Stimulated activated CD4-positive, alpha-beta T cell treated with anti-CD3 and anti-CD28 coated beads, Interleukin-15, amount 100 ng/mL, for 48 hours (primary cell): Measurements from ENCODE around the gene TMEM214.

Experiments
- DNase-seq, 2 donors: peaks; one replicate each; pipeline ENCODE4 v3.0.0-alpha.2; 2020; ENCODE audit warnings: low read depth in 2 of 2

The TMEM214 gene

DNA sequence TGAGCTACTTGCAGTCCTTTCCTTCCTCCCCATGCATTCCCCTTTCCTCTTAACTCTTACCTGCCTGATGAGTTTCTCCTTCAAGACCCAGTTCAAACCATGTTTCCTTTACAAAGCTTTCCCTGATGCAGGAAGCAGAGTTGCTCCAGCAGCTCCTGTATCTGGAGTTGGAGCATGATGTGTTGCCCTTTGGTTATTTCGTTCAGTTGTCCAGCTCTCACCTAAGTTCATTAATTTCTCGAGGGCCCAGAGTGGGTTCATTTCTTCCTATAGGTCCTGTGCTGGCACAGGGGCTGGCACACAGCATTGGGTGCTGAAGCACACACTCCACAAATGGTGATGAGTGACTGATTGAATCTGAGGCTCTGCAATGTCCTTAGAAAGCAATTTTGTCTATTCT, 23.0 kb upstream of the TMEM214 start:
- DNase-seq, result no peak

DNA sequence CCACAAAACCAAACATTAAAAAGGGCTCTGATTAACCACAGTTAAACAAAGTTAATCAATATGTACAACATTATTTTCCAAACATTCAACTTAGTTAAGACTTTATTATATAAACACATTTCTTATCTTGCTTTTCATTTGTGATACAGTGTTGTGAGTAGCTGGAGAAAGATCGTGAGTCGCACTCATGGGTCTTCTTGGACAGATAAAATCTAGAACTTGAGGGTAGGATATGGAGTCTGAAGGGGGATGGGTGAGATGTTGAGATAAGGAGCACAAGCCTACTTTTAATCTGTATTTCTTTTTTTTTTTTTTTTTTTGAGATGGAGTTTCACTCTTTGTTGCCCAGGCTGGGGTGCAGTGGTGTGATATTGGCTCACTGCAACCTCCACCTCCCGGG, 22.6 kb upstream of the TMEM214 start:
- DNase-seq, result no peak

- no peak for DNase-seq
Observed at GRCh38 chr2:27013738-27014137, 19.0 kb upstream of the TMEM214 start.

- DNase-seq, result no peak
Observed at GRCh38 chr2:27014771-27015433, 17.9 kb upstream of the TMEM214 start.

DNA sequence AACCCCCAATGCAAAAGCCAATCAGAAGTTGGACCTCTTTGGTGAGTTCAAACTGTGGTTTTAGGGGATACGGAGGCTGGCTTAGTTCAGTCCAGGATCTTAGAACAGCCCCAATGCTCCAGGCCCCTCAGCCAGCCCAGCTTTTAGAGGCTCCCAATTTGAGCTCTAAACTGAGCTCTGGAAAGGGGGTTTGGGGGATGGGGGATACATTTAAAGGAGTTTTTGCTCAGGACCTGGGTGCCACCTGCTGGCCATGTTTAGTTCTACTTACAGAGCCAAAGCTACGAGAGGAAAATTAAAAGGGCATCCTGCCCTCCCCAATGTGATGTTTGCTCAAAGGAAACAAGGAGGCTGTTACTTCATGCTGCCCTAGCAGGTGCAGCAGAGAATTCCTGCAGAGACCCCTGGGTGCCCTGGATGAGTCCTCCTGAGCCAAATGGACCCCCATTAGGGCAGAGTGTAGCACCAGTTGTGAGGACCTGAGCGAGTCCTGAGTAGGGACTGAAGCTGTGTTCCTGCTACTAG, 15.9 kb upstream of the TMEM214 start:
- DNase-seq, result peak in 1 of 2 donors; percentile 42

DNA sequence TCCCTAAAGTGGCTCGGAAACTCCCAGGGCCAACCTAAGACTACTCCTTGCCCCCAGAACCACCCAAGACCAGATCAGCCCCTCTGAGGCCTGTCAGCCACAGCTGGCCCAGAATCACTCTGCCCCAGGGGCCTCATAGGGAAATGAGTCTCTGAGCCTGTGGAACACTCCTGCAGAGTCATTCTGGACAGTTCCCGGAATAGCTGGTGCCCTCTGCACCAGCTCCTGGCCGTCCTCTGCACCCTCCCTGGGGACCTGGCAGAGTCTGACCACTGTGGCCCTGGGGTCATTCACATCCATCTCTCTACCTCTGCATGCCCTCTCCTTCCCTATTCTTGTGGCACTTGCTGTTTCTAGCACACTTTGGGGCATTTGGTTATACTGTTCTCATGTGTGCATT, 14.6 kb upstream of the TMEM214 start:
- no peak for DNase-seq

- DNase-seq, result no peak
Observed at GRCh38 chr2:27019459-27019858, 13.3 kb upstream of the TMEM214 start.

DNA sequence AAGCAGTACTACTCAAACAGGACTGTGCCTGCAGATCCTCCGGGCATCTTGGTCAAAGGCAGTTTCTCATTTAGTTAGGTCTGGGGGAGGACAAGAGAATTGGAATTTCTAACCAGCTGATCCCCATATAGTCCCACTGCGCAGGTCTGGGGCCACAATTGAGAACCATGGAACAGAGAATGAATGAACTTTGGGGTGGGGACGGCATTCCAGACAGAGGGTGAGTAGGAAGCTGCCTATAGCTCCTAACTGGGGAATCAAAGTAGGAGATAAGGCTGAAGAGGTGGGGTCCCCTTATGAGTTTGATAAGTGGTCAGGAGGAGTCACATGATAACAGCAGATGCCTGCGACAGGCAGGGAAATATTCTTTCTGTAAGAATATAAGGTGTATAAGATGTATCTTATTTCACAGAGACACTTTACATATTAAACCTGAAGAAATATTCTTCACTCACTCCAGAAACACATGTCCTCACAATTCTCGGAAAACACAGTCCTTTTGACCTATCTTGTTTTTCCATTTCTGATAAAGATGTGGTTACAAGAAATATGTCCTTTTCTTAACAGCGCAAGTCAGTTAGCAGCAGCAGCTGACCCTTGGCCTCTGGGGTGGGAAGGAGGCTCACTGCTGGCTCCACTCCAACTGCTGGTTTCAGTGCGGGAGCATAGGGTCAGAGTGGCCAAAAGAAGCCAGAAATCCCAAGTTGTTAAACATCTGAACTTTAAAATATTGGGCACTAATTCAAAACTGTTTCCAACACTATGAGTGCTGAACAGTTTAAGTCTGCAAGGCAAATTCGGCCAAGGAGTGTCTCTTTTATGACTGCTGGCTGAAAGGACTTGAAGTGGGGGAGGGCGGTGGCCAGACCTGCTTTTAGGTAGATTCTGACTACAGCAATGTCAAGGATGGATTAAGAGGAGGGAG, 12.6 kb upstream of the TMEM214 start:
- DNase-seq, result no peak

DNA sequence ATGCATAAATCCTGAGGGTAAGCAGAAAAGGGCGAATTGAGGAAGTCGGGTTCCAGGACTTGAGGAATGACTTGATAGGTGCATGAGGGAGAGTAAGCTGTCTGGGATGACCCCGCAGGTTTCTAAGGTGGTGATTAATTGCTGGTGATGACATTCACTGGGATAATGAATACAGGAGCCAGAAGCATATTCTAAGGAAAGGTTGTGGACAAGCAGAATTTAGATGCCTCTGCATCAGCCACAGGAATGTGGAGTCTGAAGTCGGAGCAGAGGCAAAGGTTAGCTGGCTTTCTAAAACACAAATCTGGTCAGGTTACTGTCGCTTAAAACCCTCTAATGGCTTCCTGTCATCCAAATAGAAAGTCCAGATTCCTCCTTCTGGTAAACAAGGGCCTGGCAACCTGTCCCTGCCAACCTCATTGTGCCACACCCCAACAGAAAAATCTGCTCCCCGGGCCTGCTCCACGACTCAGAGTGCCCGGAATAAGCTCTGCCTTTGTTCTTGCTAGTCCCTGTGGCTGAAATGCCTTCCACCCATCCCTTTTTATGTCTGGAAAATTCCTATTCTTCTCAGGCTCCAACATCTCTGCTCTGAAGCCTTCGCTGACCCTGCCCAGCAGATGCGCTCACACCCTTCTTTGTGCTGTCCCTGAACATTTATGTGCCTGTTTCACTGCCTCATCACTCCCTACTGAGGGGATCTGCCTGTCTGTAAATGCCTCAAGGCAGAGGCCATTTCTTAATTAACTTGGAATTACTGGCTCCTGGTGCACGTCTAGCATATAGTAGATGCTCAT, 11.3 kb upstream of the TMEM214 start:
- no peak for DNase-seq

GRCh38 chr2:27023740-27024139, 9.0 kb upstream of the TMEM214 start:
- no peak for DNase-seq

DNA sequence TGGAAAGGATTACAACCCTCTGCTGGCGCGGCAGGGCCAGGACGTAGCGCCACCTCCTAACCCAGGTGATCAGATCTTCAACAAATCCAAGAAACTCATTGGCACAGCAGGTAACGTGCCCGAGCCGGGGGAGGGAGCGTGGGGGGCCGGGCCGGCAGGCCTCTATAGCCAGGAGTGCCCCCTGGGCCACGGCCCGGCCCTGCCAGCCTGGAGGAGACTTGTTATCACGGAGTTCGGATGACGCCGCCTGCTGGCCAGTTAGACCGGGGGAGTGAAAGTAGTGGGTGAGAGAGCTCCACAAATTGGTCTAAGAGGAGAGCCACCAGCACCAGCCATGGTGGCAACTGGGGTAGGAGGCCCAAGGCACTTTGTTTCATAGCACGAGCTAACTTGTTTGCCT, 8.6 kb upstream of the TMEM214 start:
- no peak for DNase-seq

DNA sequence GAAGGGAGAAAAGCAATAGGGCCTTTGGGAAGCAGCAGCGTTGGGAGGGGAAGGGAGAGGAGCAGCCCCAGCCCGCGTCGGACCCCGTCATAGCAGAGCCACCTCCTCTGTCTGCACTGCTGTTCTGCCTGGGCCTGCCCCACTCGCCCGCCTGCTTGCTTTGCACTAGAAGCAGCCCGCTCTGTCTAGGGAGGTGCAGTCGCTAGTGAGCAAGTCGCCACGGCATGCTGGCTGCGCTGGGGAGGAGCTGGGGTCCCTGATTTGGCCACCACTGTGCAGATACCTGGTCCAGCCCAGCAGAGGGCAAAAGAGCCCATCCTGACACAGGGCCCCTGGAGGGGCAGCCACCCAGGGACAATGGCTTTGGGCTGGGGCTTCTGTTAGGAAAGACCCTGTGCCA, 8.0 kb upstream of the TMEM214 start:
- DNase-seq, result no peak

DNA sequence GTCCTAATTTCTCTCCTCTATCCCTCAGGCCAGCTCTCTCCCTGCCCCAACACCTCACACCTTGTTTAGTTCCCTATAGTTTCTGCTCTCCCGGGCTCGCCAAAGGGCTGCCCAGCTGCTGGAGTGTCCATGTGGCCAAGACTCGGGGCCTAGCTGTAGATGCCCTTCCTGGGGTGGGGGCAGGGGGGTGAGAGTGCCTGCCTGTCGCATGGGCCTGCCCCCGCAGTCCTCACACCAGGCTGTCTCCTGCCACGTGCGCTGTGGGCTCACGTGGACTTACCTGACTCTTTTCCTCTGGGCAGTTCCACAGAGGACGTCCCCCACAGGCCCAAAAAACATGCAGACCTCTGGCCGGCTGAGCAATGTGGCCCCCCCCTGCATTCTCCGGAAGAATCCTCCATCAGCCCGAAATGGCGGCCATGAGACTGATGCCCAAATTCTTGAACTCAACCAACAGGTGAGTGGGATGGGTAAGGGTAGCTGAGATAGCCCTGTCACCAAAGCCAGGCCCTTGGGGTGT, 7.4 kb upstream of the TMEM214 start:
- no peak for DNase-seq

DNA sequence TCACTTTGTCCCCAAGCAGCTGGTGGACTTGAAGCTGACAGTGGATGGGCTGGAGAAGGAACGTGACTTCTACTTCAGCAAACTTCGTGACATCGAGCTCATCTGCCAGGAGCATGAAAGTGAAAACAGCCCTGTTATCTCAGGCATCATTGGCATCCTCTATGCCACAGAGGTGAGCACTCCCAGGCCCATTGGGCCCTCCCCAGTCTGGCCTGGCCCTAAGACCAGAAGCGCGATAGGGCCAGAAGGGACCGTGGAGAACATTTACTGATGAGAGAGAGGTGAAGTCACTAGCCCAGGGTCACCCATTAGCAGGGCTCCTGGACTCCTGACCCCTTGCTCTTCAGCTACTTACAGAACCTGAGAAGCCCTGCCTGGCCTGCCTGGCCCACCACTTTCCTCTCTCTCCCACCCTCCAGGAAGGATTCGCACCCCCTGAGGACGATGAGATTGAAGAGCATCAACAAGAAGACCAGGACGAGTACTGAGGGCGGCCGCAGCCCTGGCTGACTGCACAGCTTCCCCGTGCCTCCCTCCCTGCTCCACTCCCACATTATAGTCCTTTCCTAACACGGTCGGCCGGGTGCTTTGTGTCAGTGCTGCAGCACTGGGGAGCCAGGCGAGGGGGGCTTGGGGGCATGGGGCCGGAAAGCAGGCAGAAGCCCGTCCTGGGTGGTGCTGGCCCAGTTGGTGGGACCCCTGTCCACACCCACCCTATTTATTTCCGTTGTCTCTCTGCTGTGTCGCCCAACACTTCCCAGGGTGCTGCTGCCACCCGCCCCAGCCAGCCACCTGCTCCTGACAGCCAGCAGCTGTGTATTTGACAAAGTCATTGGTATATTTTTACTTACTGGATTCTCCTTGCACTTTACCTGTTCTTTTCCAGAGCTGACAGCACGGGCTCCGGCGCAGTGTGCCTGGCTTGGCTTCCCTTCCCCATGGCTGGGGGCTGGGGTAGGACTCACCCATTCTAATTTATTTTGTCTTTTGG, 6.6 kb upstream of the TMEM214 start:
- DNase-seq, result no peak

DNA sequence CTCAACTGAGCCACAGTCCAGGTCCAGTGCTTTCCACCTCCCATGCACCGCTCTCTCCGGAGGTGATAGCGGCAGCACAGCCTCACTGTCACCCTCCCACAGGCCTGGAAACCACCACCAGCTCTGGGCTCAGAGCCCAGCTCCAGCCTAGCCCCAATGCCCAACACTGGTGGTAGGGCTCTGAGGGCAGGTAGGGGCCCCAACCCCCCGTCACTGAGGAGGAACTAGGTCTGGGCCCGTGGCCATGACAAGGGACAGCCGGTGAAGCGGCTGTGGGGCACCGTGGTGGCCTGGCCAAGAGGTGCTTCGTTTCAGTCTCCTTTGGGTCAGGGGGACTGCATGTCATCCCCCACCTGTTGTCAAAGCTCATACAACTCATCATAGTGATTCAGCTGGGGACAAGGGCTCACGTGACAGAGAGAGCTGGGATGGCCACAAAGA, 5.5 kb upstream of the TMEM214 start:
- no peak for DNase-seq

- no peak for DNase-seq
Observed at GRCh38 chr2:27029051-27029450, 3.7 kb upstream of the TMEM214 start.

DNA sequence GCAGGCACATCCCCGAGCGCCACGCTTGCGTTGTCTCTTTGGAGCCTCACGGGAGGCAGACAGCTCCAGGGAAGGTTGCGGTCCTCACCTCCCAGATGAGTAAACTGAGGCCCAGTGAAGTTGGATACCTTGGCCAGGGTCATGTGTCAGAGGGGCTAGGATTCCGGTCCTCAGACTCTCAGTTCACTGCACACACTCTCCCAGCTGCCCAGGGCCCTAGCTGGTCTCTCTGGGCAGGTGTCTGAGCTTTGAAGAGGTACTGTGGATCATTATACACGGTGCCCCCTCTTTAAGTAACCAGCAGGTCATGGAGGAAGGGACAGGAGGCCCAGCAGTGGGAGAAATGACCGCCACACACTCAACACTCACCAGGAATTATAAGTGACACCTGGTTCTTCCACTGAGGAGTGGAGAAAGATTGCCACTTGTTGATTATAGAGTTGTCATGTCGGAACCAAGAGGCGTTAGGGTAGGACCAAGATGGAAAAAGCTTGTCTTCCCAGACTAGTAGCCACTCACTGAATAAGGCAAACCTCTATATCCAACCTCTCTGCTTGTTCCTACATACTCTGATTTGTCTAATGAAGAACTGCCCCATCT, 588 bp downstream of the TMEM214 start:
- no peak for DNase-seq

GRCh38 chr2:27038012-27038411, 5.2 kb downstream of the TMEM214 start:
- no peak for DNase-seq

- no peak for DNase-seq
Observed at GRCh38 chr2:27038631-27039339, 6.0 kb downstream of the TMEM214 start.

GRCh38 chr2:27039426-27039825, 6.7 kb downstream of the TMEM214 start:
- DNase-seq, result no peak
